GM19043 (cell line): ENCODE data around the gene TMC1.
"Not testable (repeated sequence)": the region's sequence is repeated elsewhere in the genome, so short reads cannot be mapped to it uniquely, and the experiment has no call there.

ENCODE experiments used
- ATAC-seq: cut with Tn5 transposase; IDR thresholded peaks from one replicate; pipeline ENCODE4 v1.9.1; 2021; ENCODE audit warnings: low read depth; ENCODE audit not compliant: unreplicated experiment

TMC1 gene

DNA sequence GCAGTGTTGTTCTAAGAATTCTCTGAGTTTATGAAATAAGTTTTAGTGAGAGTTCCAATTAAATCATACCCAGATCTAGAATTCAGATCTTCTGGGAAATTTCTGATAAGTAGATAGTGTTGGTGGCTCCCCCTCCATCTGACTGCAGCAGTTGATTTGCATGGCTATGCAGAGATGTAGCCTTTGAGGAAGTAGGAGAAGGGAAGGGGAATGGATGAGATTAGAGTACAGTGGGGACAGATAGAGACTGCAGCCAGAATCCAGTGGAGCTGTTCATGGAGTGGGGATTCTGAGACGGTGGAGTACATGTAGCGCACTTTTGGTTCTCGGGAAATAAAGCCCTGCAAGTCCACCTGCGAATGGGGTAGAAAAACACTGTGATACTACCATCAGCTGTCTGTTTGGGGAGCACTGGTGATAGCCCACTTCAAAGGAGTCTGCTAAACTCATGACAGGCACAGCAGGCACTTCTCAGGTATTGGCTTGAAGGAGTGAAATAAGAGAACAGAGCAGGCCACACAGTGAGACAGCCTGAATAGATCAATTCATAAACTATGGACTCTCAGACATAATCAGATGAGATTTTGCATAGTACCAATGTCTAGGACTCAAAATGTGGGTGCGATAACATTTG lies 334.6 kb downstream of the TMC1 start:
- no peak for ATAC-seq

DNA sequence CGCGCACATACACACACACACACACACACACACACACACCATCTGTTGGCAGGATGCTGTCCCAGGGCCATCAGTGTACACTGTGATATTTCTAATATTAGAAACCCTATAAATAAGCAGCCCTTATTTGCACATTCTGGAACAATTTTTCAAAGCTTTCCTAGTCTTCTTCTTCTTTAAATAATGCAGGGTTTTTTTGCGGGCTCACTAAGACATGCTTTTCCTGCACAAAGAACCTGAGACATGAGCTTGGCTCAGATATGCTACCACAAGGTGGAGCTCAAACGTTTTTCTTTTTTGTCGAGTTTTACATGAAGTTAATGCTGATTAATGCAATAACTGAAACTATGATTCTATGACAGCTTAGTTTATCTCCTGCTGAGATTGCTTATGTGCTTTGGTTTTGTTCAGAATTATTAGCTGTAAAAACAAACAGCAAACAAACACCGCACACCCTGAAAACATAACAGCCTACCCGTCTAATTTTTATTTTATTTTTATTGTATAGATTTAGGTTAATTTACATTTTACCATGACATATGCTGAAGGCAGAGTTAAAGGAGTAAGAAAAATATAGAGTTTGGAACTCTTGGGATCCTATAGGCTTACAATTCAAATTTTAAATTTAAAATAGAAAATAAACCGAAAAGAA lies 335.7 kb downstream of the TMC1 start:
- no peak for ATAC-seq

DNA sequence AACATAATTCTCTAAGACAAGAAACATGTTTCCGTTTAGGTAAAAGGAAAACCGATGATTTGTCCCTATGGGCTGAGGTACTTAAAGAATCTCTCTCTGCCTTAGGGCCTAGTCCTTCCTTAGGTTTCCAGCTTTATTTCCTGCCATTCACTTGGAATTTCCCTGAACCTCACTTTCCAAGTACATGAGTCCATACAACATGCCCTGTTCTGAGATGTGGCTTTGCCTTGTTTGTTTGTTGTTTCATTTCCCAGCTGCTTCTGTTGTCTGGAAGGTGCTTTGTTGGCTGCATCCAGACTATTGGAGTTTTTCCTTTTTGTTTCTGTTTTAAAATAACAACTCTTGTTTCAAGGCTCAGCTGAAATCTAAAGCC lies 336.2 kb downstream of the TMC1 start:
- no peak for ATAC-seq

DNA sequence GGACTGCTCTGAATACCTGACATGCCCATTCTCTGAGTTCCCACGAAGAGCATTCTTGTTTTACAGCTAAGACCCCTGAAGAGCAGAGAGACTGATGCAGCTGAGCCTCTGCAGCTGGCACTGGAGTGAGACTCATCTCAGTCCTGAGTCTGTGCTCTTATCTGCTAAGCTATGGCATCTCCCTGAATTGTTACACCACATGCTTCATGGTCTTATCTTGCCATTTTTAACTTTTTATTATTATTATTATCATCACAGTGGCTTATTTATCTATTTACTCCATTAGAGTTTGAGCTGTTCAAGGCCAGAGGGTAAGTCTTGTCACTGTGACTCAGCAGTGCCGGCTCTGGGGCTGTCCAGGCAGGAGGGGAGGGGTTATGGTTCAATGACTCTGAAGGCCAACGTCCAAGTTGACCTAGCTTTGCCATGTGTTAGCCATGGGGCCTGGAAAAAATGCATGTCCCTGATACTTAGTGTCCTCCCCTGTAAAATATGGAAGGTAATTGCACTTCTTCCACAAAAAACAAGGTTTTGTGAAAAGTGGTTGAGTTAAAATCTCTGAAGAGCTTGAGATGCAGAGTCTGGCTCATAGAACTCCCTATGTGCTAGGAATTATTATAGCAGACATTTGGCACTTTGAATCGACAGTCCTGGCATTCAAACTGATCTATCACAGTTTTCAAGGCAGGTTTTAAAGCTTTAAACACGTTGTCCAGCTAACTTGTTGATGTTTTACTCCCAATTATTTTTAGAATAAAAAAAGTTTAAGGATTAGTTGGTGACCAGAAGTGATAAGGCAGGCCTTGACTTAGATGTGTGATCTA lies 336.9 kb downstream of the TMC1 start:
- no peak for ATAC-seq

DNA sequence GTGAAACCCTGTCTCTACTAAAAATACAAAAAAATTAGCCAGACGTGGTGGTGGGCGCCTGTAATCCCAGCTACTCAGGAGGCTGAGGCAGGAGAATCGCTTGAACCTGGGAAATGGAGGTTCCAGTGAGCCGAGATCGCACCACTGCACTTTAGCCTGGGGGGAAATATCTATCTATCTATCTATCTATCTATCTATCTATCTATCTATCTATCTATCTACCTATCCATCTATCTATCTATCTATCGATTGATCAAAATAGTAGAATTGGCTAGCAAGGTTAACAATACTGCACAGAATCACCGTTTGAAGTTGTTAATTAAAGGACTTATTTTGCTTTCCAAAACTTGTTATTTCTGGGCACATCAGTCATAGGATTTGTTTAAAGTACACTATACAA lies 341.4 kb downstream of the TMC1 start:
- not testable (repeated sequence) for ATAC-seq

DNA sequence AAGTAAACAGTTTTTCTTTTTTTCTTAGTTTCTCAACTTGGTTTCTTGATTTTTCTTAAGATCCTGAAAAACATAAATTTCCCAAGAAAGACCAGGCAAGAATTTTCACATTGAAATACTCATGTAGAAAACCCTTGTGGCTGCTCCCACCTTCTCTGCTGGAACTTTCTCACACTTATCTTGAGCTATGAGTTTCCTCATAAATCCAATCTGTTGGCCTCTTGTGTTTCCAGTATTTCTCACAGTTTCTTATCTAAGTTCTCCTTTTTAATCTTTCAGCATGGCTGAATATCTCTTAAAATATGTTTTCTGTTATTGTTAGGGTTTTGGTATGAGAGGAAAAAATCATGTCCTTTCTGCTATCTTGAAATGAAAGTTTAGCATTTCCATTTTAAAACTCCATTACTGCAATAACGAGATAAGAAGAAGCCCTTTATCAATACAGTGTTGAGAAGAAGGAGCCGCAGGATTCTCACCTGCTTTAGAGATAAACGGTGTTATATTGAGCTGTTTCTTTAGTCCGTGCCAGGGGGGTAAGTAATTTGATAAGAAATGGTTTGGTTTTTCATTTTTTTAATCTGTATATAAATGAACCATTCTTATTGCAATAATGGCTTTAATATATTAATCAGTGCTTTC lies 342.2 kb downstream of the TMC1 start:
- no peak for ATAC-seq

DNA sequence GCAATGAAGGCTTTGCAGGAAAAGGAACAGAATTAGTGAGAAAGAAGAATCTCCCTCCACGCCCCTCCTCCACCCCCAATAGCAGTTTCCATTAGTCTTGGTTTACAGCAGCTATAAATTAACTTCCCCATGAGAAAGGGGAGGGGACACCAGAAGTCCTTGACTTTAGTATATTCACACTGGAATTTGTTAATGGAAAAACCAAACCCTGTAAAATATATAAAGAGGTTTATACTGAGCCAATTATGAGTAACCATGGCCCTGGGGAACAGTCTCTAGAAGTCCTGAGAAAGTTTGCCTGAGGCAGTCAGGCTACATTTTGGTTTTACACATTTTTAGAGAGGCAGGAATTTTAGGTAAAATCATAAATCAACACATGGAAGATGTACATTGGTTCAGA lies 342.9 kb downstream of the TMC1 start:
- ATAC-seq, result no peak

DNA sequence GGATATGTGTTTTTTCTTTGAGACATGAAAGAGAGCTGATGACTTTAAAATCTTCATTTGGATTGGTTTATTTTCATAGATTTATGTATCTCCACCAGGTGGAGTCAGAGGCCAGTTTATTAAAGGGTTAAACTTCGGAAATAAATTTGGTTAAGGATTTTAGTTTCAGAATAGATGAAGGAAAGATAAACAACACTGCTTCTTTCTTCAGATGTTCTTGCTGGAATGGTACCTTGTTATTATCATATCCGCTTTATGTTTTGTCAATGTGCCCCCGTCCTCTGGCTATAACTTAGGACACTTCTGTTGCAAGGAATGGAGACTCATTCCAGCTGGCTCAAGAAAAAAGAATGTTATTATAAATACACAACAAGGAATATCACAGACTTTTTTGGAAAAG lies 350.3 kb downstream of the TMC1 start:
- ATAC-seq, result no peak

DNA sequence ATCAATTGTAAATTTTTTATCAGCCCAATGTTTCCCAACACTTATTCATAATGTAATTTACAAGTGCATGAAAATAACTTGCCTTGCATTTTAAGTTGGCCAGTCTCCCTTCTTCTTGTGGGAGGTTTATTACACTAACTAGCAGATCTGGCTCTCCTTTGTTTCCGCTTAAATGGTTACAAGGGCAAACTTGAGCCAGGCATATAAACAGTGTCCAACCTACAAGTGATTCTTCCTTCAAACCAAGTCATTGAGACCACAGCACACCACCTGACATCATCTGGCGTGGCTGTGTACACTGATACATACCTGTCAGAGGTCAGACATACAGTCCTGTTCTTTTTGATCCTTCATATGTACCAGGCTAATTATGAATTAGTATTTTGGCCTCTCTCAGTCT lies 351.3 kb downstream of the TMC1 start:
- no peak for ATAC-seq

DNA sequence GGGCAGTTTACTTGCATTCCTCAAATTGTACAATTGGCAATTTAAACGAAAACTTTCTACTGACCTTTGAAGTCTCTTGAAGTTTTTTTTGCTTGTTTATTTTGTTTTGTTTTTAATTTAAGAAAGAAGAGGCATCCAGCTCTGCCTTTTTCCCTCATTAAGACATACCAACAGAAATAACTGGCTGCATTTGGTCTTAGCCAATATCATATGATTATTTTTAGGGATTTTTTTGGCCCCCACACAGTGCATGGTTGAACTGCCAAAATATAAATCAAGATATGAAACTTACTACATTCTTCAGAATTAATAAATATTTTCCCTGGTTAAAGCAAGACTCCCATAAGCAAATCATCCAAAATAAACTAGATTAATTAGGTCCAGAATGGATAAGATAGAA lies 352.0 kb downstream of the TMC1 start:
- no peak for ATAC-seq

DNA sequence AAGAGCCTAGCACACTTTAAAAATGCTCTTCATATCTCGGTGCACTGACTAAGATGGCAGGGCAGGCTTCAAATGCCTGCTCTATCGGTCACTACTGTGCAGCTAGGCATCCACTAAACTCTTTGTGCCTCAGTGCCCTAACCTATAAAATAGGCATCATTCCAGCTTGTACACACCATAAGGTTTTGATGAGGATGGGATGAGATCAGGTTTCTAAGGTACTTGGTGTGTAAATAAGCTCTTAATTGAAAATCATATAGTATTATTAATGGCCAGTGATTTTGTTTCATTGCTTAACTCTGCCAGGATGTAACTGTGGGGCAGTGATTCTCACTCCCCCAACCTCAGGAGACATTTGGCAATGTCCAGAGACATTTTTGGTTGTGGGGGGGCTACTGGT lies 352.9 kb downstream of the TMC1 start:
- ATAC-seq, result no peak

DNA sequence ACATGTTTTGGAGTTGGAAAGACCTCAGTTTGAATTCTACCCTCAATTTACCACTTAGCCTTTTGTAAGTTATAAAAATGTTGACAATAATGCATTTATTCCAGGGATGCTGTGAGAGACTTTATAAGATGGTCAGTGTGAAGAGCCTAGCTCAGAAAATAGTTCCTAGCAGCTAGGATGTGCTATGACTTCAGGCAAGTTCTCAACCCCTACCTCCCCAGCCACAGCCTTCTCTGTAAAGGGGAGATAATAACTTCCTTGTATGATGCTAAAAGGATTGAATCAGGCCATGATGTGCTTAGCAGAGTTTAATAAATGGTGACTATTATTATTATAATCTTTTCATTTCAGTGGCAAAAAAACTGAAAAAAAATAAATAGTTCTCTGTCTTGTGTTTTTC lies 353.8 kb downstream of the TMC1 start:
- ATAC-seq, result no peak

DNA sequence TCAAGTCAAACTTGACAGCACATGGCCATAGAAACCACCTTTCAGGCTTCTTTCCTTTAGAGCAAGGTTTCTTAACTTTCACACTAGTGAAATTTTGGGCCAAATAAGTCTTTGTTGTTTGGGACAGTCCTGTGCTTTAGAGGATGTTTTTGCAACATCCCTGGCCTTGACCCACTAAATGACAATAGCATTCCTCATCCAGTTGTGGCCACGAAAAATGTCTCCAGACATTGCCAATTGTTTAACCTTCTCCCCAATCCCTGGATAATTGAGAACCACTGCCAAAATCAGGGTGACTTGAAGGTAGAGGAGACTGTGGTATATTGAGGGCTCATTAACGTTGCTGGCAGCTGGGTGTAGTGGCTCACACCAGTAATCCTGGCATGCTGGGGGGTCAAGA lies 359.4 kb downstream of the TMC1 start:
- no peak for ATAC-seq

DNA sequence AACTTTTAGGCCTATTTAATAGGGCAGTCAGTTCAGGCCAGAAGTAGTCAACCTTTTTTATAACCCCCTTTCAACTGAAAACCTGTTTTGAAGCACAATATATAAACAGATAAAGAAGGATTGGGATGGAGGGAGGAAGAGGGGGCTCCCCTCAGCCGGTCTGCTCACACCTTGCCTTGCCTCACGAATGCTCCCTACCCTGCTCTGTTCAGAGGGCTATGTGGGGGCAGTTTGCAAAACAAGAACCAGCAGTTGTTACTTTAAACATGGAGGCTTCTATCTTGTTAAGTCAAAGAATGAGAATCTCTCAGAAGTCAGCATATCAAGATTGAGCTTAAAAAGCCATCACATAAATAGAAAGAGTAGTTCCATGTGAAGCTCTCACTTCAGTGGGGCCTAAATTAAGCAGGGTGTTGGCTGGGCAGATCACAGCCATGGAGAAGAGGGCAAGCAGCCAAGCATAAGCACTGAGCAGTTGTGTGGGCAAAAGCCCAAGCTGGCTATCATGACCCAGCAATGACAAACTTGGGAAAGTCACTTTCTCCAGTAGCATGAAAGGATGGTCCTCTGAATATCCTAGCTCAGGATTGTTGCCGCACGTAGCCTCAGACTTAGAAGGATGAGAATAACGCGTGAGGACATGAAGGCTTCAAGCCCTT lies 360.8 kb downstream of the TMC1 start:
- no peak for ATAC-seq

DNA sequence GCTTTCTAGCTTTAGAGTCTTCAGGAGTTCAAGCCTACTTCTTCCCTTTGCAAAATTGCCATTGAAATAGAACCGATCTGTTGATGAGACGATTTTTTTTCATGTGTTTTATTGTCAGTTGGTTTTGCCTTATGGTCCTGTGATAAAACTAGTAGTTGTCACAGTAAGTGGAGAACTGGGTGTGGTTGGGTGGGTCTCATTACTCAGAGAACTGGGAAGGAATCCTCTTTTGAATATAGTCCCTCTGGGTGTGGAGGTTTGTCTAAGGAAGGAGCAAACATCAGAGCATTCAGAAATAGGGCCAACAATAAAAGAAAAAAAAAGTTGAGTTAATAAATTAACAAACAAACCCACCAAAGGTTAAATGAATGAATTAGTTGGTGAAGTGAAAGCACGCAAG lies 362.5 kb downstream of the TMC1 start:
- ATAC-seq, result no peak

DNA sequence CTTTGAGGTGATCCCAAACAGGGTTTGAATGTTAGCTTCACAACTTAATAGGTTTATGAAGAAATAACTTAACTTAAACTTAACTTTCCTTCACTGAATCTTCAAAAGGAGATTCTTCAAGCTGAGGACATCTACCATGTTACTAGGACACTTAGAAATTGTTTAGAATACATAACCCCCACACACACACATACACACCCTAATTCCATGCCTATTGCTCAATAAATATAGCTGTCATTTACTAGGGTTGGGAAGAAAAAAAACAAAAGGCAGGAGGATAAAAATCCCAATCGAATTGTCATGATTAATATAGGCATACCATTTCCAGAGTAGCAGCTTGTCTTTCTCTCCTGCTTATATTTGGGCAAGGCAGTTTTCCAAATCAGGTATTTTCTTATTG lies 363.1 kb downstream of the TMC1 start:
- no peak for ATAC-seq
